GM18505 (cell line): Measurements from ENCODE around the gene CNOT10.

Source experiments
- ATAC-seq: cut with Tn5 transposase; IDR thresholded peaks from one replicate; pipeline ENCODE4 v1.9.1; 2021; ENCODE audit not compliant: unreplicated experiment
- POLR2A ChIP-seq: IDR thresholded peaks from 4 replicates; pipeline ENCODE4 v1.6.1; 2011; ENCODE audit warnings: borderline replicate concordance; ENCODE audit not compliant: insufficient read depth, insufficient read length; ENCODE audit errors: extremely low read depth

CNOT10 gene

DNA sequence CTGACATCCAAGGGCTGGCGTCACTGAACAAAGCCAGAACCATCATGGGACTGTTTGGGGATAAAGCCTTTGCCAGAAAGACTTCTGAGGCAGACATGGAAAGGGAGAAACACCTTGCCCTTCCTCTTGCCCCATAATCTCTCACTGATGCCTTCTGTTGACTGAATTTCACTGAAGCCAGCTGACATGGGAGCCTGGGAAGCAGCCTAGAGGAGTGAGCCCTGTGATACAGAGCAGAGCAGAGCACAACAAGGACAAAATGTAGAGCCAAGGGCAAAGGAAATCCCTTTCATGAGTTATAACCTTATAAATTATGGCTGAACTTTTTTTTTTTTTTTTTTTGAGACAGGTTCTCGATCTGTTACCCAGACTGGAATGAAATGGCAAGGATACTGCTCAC, 9.8 kb upstream of the CNOT10 start:
- ATAC-seq: no peak
- no peak for TF ChIP-seq POLR2A

DNA sequence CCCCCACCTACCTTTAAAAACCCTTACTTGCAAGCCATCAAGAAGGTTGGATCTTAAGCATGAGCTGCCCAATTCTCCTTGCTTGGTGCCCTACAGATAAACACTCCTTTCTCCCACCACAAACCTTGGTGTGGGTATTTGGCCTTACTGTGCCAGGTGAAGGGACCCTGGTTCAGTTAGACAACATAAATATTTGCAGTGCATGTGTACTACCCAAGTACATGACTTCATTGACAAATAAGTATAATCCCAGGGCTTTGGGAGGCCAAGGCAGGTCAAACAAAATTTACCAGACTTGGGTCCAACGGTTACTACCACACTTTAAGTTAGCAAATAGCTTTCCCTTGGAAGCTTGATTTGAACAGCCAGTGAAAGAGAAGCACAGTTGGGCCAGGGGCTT, 9.3 kb upstream of the CNOT10 start:
- no peak for ATAC-seq
- no peak for TF ChIP-seq POLR2A

DNA sequence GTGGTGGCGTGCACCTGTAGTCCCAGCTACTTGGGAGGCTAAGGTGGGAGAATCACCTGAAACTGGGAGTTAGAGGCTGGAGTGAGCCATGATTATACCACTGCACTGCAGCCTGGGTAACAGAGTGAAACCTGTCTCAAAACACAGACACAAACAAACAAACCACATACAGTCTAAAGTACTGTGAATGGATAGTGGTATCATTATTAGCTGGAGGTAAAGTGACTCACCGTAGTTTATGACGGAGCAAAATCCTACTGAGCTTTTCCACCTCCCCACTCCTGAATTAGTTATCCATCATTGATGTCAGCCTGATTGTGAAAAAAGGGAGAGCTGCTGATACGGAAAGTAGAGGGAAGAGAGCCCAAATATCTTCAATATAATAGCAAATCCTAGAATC, 3.2 kb upstream of the CNOT10 start:
- TF ChIP-seq POLR2A: no peak
- ATAC-seq: no peak

DNA sequence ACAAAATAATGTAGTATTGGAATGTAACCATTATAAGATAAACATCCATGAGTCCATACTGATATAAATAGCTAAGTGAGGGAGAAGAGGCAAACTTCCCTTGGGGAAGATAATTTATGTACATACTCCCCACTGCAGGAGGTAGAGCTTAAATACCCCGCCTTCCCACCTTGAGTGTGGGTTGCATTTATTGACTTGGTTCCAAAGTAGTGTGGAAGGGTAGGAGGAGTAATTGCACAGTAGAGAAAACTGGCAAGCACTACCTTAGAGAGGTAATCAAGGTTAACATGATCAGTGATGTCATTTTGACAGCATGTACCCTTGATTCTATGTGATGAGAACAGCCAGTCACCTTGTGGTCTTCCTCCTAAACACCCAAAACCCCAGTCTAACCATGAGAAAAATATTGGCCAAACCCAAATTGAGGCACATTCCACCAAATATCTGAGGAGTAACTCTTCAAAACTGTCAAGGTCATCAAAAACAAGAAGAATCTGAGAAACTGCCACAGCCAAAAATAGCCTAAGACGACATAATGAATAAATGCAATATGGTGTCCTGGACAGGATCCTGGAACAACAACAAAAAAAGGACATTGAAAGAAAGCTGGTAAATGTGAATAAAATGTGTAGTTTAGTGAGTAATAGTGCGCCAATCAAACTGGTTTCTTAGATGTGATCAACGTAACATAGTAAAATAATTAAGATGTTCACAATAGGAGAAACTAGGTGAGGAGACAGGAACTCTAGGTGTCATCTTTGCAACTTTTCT, 774 bp upstream of the CNOT10 start:
- no peak for TF ChIP-seq POLR2A
- no peak for ATAC-seq

DNA sequence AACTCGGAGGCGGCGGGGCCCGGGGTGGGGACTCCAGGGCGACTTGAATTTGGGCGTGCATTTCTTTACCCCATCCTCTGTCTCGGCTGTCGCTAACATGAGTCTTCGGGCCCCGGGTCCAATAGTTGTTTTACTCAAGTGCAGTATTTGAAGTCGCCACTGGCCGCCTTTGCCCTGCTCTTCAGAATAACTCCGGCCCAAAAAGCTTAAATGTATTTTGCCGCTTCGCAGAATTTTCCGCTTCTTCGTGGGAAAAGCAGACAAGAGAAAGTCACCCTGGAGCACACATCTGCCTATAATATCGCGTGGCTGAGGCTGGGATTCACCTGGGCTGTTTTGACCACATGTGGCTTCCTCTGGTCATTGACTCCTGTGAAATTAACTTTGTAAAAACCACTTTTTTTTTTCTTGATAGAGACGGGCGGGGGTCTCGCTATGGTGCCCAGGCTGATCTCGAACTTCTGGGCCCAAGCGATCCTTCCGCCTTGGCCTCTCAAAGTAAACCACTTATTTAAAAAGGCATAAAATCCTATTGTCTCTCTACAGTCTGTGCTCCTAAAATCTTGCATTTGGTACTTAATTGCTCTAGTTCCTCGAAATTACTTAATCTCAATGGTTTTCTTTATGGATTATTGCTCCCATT, 676 bp downstream of the CNOT10 start:
- ATAC-seq: peak; percentile 4

DNA sequence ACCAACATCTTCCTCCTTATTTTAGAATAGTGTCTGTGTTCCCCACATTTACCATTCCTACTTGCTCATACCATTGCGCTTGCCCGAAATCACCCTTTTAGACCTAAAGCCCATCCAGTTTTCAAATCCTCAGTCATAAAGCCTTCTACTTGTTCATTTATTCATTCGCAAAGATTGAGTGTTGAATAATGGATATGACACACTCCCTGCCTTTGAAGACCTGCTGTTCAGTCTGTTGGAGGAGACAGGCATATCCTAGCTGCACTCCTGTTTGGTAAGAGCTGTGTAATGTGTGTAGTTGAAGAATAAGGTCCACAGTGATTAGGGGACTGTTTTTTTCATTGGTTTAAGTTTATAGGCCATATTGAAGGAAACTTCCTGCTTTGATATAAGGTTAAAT, 1.7 kb downstream of the CNOT10 start:
- ATAC-seq: no peak
- no peak for TF ChIP-seq POLR2A

More for the DNA sequence above, 676 bp downstream of the CNOT10 start:
- no peak for TF ChIP-seq POLR2A

DNA sequence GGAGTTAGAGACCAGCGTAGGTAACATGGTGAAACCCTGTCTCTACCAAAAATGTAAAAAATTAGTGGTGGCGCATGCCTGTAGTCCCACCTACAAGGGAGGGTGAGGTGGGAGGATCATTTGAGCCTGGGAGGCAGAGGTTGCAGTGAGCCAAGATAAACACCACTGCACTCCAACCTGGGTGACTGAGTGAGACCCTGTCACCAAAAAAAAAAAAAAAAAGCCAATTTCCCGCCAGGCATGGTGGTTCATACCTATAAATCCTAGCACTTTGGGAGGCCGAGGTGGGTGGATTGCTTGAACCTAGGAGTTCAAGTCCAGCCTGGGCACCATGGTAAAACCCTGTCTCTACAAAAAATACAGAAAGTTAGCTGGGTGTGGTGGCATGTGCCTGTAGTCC, 6.9 kb downstream of the CNOT10 start:
- no peak for TF ChIP-seq POLR2A
- ATAC-seq: no peak

DNA sequence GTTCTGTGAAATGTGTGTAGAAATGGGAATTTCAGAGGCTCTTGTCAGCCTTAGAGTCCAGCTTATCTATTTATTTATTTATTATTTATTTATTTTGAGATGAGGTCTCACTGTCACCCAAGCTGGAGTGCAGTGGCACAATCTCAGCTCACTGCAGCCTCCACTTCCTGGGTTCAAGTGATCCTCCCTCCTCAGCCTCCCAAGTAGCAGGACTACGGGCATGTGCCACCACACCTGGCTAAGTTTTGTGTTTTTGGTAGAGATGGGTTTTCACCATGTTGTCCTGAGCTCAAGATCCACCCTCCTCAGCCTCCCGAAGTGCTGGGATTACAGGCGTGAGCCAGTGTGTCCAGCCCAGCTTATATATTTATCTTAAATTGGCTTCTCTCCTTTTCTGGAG, 11.5 kb downstream of the CNOT10 start:
- no peak for ATAC-seq
- no peak for TF ChIP-seq POLR2A

DNA sequence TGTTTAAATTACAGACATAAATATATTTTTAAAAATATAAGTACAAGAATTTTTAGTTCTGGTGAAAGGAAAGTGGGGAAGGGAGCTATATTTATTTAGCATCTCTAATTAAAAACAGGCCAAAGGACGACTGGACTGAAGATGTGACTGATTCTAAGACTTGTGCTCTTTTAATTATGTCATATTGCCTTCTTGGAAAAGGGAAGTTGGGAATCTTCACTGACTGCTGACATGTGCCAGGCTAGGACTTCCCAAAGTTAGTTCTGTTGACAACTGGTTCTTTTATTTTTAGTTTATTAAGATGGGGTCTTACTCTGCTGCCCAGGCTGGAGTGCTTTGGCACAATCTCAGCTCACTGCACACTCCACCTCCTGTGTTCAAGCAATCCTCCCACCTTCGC, 13.5 kb downstream of the CNOT10 start:
- no peak for TF ChIP-seq POLR2A

DNA sequence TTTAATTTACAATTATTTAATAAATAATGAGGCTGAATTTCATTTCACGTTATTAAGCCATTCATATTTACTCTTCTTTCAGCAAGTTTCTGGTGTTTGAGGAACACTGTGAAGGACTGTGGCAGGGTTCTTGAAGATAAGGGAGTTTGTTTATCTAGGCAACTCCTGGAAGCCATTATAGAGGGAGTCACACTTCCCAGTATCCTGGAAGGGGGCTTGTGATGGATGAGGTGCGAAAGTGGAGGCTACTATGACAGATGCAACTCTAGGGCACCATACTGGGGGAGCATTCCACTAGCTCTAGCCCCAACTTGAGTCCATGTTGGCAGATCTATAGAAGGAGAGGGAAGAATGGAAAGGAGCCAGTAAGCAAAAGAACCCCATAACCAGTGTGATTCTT, 14.4 kb downstream of the CNOT10 start:
- ATAC-seq: no peak
- TF ChIP-seq POLR2A: no peak

More for the DNA sequence above, 13.5 kb downstream of the CNOT10 start:
- no peak for ATAC-seq

DNA sequence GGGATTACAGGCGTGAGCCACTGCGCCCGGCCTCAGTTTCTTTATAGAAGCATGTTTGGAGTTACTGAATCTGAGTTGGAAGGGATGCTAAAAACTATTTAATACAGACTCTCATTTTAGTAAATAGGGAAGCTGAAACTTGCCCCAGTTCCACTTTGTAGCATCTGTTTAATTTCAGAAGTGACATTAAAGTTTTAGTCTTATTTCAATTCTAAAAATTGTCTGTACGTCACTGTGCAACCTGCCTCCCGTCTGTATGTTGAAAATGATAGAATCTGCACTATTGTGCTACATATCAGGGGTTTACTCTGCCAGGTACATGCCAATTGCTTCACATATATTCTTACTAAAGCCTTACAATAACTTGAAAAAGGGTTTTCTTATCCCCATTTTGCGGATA, 15.3 kb downstream of the CNOT10 start:
- no peak for TF ChIP-seq POLR2A
- no peak for ATAC-seq

DNA sequence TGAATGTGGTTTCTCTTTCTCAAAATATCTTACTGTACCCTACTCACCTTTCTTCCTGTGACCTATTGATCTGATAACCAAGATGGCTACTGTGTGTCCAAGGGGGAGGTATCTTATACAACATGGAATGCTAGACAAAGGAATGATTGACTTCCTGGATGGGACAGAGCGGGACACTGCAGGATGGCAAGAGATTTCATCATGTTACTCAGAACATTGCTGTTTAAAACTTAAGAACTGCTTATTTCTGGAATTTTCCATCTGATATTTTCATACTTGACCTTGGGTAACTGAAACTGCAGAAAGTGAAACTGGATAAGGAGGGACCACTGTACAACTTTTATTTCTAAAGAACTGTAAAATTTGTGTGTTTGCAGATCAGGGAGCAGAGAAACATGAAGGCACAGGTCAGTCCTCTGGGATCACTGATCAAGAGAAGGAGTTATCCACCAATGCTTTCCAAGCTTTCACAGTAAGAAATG, 18.5 kb downstream of the CNOT10 start:
- no peak for TF ChIP-seq POLR2A
- ATAC-seq: no peak

DNA sequence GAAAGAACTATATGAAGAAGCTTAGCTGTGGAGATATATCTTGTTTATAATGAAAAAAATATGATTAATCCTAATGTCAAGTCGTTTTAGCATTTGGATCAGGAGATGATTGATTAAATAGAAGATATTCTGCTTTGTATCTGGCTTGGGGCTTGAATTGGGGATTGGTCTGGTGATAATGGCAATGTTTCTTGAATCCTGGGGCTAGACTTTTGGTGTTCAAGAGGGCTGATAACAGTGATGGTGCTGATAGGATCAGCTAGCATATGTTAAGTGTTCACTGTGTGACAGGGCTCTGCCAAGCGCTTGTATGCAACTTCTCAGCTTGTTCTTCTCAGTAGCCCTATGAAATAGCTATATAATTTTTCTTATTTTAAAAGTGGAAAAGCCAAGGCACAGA, 20.2 kb downstream of the CNOT10 start:
- no peak for TF ChIP-seq POLR2A
- no peak for ATAC-seq

DNA sequence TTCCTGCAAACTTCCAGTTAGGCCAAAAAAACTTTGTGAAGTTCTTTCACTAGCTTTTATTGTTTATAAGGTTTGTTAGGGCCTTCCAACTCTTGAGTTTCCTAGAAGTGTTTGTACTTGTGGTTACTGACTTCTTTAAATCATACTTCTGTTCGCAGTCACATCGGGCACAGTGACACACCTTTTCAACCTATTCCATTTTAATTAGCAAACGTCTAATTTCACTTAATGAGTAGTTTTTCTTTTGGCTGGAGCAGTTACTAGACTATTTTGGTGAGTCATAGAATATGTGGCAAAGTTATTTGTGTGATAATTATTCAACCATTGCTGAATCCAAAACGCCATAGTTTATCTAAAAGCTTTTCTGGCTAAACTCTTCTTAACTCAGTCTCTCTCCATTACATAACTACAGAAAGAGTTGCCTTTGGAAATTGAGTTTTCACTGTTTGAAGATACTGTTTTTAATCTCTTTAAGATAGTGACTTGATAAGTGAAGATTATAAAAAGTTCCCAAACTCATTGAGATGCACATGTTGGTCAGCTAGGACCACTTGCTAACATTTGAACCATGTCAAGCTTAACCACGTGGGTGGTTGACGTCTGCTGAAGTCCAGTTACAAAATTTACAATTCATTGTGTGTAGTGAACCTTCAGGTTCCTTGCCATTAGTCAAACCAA, 21.5 kb downstream of the CNOT10 start:
- ATAC-seq: no peak
- TF ChIP-seq POLR2A: no peak

DNA sequence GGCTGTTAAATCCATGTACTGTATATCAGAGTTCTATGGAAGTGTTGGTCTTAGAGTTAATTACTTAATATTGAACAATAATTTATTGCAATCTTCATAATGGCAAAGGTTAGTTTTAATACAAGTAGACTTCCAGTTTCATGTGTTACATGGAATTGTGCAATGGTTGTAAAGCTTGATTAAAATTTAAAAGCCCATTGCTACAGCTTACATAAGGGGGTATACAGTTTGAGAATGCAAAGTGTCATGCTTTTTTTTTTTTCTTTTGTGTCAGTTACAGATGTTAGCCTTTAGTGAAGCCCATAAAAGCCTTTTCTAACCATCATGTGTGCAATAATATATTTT, 22.0 kb downstream of the CNOT10 start:
- no peak for ATAC-seq
- TF ChIP-seq POLR2A: no peak
